ENCODE measurements around the gene CFD.

GRCh38 chr19:821231-821824 lies 38.1 kb upstream of the CFD start:
- TF ChIP-seq POLR2A (IDR thresholded peaks at IDR 0.05) (no peak), POLR2AphosphoS5 (IDR thresholded peaks at IDR 0.05) (no peak)
- TF ChIP-seq, protein P1, sequence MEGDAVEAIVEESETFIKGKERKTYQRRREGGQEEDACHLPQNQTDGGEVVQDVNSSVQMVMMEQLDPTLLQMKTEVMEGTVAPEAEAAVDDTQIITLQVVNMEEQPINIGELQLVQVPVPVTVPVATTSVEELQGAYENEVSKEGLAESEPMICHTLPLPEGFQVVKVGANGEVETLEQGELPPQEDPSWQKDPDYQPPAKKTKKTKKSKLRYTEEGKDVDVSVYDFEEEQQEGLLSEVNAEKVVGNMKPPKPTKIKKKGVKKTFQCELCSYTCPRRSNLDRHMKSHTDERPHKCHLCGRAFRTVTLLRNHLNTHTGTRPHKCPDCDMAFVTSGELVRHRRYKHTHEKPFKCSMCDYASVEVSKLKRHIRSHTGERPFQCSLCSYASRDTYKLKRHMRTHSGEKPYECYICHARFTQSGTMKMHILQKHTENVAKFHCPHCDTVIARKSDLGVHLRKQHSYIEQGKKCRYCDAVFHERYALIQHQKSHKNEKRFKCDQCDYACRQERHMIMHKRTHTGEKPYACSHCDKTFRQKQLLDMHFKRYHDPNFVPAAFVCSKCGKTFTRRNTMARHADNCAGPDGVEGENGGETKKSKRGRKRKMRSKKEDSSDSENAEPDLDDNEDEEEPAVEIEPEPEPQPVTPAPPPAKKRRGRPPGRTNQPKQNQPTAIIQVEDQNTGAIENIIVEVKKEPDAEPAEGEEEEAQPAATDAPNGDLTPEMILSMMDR (IDR thresholded peaks at IDR 0.05), result no peak
